HG03469 (cell line): ENCODE data around the gene ST7.

ENCODE experiments used
- ATAC-seq: cut with Tn5 transposase; IDR thresholded peaks from one replicate; pipeline ENCODE4 v1.9.1; 2021; ENCODE audit warnings: mild to moderate bottlenecking, moderate library complexity, moderate number of reproducible peaks; ENCODE audit not compliant: unreplicated experiment

ST7 gene

GRCh38 chr7:117145333-117145732, 192.0 kb downstream of the ST7 start:
- ATAC-seq = no peak

- no peak for ATAC-seq
Measured at GRCh38 chr7:117146059-117146458, 192.8 kb downstream of the ST7 start.

- ATAC-seq = no peak
Measured at GRCh38 chr7:117146511-117146910, 193.2 kb downstream of the ST7 start.

DNA sequence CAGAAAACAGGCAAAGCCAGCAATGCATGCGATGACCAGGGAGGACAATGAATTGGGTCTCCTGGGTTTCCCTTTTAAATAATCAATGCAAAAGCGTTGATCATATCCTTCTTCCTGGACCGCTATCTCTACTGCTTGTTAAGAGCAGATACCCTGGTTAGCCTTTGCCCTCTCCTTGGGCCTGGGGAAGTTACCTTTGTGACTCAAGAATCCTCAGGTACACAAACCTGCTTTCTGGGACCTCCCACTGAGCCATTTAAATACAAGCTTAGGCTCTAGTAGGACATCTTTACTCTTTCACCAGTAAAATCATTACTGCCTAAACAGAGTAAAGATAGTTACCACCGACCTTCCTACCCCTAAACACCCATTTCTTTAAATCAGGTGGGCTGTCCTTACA, 195.7 kb downstream of the ST7 start:
- no peak for ATAC-seq

GRCh38 chr7:117149692-117150091, 196.4 kb downstream of the ST7 start:
- no peak for ATAC-seq

DNA sequence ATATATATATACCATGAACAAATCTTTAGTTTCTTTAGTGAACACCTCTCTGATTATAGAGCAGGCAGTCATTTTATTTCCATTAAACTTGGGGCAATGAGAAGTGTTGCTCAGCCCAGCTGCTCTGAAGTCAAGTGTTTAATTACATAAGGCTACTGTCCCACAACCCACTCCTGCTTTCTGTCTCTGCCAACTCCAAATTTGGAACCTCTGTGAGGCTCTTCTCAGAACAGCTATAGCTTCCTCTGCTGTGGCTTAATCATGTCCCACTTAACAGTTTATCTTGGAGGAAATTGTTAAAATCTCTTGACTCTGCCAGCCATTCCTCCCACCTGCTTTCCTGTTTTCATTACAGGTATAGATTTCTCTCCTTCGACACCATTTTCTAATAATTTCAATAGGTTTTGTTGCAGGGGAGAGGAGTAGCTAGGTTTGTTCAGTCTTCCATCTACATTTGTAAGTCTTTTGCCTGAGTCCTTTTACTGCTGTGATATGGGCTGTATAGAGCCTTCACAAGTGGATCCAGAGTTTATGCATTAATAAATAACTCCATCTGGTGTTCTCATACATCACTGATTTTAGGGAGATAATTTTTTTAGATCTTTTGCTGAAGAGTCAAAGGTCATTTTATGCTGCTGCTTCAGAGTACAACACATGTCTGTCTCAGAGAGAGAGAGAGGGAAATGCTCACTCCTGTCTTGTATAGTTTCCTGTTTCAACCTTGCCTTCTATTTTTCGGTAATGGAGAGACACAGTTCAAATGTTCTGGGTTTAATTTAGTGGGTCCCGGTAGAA, 199.1 kb downstream of the ST7 start:
- no peak for ATAC-seq

DNA sequence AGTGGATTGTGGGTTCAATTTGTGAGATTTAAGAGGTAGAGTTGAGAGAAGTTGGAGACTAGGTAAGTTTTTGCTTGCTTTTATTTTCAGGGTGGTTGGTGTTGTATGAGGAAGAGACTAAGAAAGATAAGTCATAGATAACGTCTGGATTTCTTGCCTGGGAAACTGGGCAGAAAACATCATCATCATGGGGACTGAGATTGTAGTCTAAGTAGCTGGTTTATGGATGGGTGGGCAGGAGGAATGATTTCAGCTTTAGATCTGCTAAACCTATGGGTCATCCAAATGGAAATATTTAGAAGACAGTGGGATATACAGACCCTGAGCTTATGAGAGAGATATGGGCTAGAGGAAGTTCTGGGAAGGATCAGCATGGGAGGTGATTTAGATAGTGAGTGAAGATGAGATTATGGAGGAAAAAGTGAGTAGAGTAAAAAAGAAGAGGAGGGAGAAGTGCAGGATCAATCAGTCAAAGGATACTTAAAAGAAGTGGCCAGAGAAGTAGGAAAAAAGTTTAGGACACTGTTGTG, 199.8 kb downstream of the ST7 start:
- no peak for ATAC-seq

- no peak for ATAC-seq
Measured at GRCh38 chr7:117154721-117155120, 201.4 kb downstream of the ST7 start.

GRCh38 chr7:117155694-117156093, 202.4 kb downstream of the ST7 start:
- no peak for ATAC-seq

DNA sequence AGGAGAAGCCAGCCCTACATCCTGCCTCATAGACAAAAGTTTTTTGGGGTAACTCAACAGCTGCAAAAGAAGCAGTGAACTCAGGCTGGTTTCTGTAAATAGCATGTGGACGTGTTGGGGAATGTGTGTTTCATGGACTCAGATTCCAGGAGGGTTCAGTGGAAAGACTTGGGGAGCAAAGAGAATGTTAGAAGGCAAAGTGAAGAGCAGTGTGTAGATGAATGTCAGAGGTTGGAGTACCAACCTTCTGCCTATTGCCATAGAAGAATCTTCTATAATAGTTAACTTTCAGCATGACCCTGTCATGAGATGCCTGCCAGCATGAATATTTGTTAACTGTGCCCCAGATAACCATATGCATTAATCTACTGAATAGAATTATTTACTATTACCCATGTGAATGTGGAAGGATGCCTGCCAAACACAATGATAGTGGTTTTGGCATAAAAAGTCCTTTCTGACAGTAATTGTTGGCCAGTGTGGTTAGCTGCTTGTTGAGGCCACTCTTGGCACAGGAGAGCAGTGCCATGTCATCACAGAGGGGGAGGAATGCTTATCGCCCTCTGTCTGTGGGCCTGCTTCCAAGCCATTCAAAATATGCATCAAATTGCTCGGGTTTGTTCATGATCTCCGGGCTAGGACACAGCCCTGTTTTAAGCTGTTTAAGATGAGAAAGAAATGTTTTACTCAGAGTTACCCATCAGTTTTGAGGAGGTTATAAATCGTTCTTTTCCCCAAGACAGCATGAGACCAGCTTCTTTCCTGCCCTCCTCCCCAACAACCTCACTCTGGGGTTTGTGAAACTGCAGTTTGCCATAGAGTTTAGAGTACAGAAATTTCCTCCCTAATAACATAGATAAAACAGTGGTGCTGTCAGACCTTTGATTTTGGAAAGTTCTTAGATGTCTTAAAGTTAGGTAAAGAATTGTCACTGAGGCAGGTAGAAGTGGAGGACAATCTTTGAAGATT, 204.2 kb downstream of the ST7 start:
- ATAC-seq = no peak

GRCh38 chr7:117158941-117159697, 205.8 kb downstream of the ST7 start:
- no peak for ATAC-seq

DNA sequence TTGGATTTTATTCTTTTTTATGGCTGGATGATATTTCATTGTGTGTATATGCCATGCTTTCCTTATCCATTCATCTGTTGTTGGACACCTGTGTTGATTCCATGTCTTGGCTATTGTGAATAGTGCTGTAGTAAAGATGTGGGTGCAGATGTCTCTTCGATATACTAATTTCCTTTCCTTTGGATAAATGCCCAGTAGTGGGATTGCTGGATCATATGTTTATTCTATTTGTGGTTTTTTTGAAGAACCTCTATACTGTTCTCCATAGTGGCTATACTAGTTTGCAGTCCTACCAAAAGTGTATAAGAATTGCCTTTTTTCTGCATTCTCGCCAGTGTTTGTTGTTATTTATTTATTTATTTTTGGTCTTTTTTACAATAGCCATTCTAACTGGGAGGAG, 209.8 kb downstream of the ST7 start:
- ATAC-seq = no peak

GRCh38 chr7:117164620-117165019, 211.3 kb downstream of the ST7 start:
- no peak for ATAC-seq

DNA sequence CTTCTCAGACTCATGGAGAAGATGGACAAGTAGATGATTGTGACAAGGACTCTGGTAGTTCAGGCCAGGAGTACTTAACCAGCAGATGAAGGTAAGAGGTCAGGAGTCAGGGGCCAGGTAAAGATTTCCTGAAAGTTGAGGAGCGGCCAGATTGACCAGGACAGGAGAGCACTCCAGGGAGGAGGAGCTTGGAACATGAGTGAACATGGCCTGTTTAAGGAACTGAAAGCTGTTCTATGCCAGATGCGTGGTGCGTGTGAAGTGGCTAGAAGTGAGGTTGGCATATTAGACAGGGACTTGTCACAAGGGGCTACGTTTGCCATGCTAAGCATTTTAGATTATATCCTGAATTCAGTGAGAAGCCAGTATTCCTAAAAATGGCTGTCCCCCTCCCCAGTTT, 212.4 kb downstream of the ST7 start:
- ATAC-seq = peak; percentile 74

DNA sequence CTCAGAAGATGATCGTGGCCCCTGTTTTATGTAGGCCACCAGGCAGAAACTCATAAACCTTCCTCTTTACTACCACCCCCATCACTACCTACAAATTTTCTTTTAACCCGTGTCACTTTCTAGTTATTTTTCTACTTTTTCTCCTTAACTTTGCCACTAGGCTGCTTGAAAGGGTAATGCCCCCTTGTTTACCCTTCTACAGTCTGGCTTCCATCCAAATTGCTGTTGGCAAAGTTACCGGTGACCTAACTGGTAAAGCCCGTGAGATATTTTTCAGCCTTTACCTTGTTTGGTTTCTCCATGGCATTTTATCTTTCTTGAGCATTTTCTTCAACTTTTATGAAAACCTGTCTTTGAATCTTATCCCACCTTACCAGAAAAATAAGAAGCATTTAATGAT, 216.6 kb downstream of the ST7 start:
- ATAC-seq = no peak

- no peak for ATAC-seq
Measured at GRCh38 chr7:117171106-117171505, 217.8 kb downstream of the ST7 start.

GRCh38 chr7:117172283-117172682, 219.0 kb downstream of the ST7 start:
- no peak for ATAC-seq

GRCh38 chr7:117173035-117173770, 219.9 kb downstream of the ST7 start:
- no peak for ATAC-seq

DNA sequence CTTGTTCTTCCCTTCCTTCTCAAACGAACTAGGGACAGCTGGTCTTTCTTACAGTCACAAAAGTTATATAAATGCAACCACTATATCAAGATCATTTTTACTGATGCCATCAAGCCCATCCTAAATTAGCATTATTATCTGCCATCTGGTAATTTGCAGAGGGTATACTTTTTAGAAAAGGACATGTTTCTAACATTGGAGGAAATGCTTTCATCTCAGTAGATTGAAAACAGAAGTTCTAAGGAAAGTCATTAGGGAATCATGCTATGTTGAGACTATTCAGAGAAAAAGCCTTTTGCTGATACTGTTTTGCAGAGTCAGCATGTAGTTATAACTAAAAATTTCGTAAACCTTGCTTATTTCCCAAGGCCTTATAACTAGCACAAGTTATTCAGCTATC, 222.9 kb downstream of the ST7 start:
- no peak for ATAC-seq

GRCh38 chr7:117178600-117178999, 225.3 kb downstream of the ST7 start:
- no peak for ATAC-seq
